Fibroblast of skin of right quadriceps (primary cell): ENCODE results near the gene NIPAL1.
A peak's percentile ranks its signal among the peaks of the same experiment; 100 is the strongest.

Experiments
- DNase-seq: peaks from one replicate; pipeline ENCODE4 v3.0.0-alpha.2; 2013

The NIPAL1 gene

GRCh38 chr4:48028696-48029095 is 12.1 kb downstream of the NIPAL1 start:
- DNase-seq, result peak; percentile 5

GRCh38 chr4:48030470-48030869 is 13.9 kb downstream of the NIPAL1 start:
- DNase-seq, result no peak

- DNase-seq, result peak; percentile 25
Observed at GRCh38 chr4:48031802-48032525, 15.4 kb downstream of the NIPAL1 start.

GRCh38 chr4:48032721-48033120 is 16.1 kb downstream of the NIPAL1 start:
- DNase-seq, result no peak

- no peak for DNase-seq
Observed at GRCh38 chr4:48033412-48033811, 16.8 kb downstream of the NIPAL1 start.

- DNase-seq, result no peak
Observed at GRCh38 chr4:48033825-48034413, 17.3 kb downstream of the NIPAL1 start.

- DNase-seq, result no peak
Observed at GRCh38 chr4:48035952-48036351, 19.4 kb downstream of the NIPAL1 start.

GRCh38 chr4:48037117-48037462 is 20.5 kb downstream of the NIPAL1 start:
- DNase-seq, result no peak

GRCh38 chr4:48038666-48039065 is 22.1 kb downstream of the NIPAL1 start:
- DNase-seq, result no peak

GRCh38 chr4:48039561-48039960 is 23.0 kb downstream of the NIPAL1 start:
- DNase-seq, result no peak

GRCh38 chr4:48041535-48042137 is 25.1 kb downstream of the NIPAL1 start:
- DNase-seq, result no peak

- DNase-seq, result no peak
Observed at GRCh38 chr4:48042979-48043461, 26.4 kb downstream of the NIPAL1 start.

- no peak for DNase-seq
Observed at GRCh38 chr4:48043504-48043903, 26.9 kb downstream of the NIPAL1 start.

GRCh38 chr4:48044298-48044697 is 27.7 kb downstream of the NIPAL1 start:
- DNase-seq, result no peak

- no peak for DNase-seq
Observed at GRCh38 chr4:48046059-48046458, 29.5 kb downstream of the NIPAL1 start.

GRCh38 chr4:48047421-48047844 is 30.9 kb downstream of the NIPAL1 start:
- DNase-seq, result no peak

GRCh38 chr4:48047896-48048295 is 31.3 kb downstream of the NIPAL1 start:
- DNase-seq, result no peak

GRCh38 chr4:48049483-48049882 is 32.9 kb downstream of the NIPAL1 start:
- no peak for DNase-seq

- no peak for DNase-seq
Observed at GRCh38 chr4:48051078-48051477, 34.5 kb downstream of the NIPAL1 start.

GRCh38 chr4:48058617-48059530 is 42.3 kb downstream of the NIPAL1 start:
- no peak for DNase-seq

GRCh38 chr4:48064349-48064748 is 47.8 kb downstream of the NIPAL1 start:
- DNase-seq, result no peak

GRCh38 chr4:48065587-48066052 is 49.0 kb downstream of the NIPAL1 start:
- no peak for DNase-seq

GRCh38 chr4:48067536-48067935 is 51.0 kb downstream of the NIPAL1 start:
- DNase-seq, result no peak
